Effector memory CD4-positive, alpha-beta T cell (primary cell): ENCODE results near the gene SPDYA.

ENCODE experiments used
- DNase-seq, 3 donors: peaks; one replicate each; pipeline ENCODE4 v3.0.0-alpha.2; 2020
- H3K27ac ChIP-seq: 2 replicates; pipeline ENCODE4 v1.7.0; 2013; ENCODE audit warnings: mild to moderate bottlenecking, low read length, moderate library complexity; ENCODE audit not compliant: insufficient read depth, poor library complexity, severe bottlenecking
- H3K27me3 ChIP-seq: replicated peaks from 2 replicates; pipeline ENCODE4 v1.7.0; 2013; ENCODE audit warnings: mild to moderate bottlenecking, low read length; ENCODE audit not compliant: insufficient read depth, control insufficient read depth, poor library complexity, severe bottlenecking
- H3K36me3 ChIP-seq: 2 replicates; pipeline ENCODE4 v1.7.0; 2013; ENCODE audit warnings: mild to moderate bottlenecking, low read length, moderate library complexity; ENCODE audit not compliant: control insufficient read depth, insufficient read depth
- H3K4me1 ChIP-seq: 2 replicates; pipeline ENCODE4 v1.7.0; 2013; ENCODE audit warnings: low read length, mild to moderate bottlenecking; ENCODE audit not compliant: control insufficient read depth, insufficient read depth, poor library complexity, severe bottlenecking
- H3K4me3 ChIP-seq: 2 replicates; pipeline ENCODE4 v1.7.0; 2013; ENCODE audit warnings: low read length, low read depth, mild to moderate bottlenecking; ENCODE audit not compliant: insufficient read depth, poor library complexity, severe bottlenecking
- H3K9me3 ChIP-seq: 2 replicates; pipeline ENCODE4 v1.7.0; 2013; ENCODE audit warnings: mild to moderate bottlenecking, low read length, moderate library complexity; ENCODE audit not compliant: control insufficient read depth

The SPDYA gene

DNA sequence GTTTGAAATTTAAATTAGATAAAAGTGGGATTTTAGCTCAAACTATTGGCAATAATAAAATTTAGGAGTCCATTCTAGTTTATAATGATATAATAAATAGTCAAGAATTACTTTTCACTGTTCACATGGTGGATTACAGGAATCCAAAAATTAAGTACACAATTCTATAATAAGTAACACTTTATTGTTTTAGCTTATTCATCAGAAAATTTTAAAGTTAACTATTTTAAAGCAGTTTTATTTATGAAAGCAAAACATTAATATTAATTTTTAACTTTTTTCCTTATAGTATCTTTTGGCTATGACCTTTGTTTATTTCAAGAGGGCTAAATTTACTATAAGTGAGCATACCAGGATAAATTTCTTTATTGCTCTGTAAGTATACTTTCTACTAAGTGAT, 11.4 kb downstream of the SPDYA start:
- H3K27ac ChIP-seq: no peak overlapping the region
- H3K9me3 ChIP-seq: no peaks in the 10 kb centered on the region
- H3K4me3 ChIP-seq: no peak overlapping the region
- DNase-seq: no peak
- no peaks in the 10 kb centered on the region for H3K4me1 ChIP-seq
- H3K36me3 ChIP-seq: no peaks in the 10 kb centered on the region
- no peaks in the 10 kb centered on the region for H3K27me3 ChIP-seq

DNA sequence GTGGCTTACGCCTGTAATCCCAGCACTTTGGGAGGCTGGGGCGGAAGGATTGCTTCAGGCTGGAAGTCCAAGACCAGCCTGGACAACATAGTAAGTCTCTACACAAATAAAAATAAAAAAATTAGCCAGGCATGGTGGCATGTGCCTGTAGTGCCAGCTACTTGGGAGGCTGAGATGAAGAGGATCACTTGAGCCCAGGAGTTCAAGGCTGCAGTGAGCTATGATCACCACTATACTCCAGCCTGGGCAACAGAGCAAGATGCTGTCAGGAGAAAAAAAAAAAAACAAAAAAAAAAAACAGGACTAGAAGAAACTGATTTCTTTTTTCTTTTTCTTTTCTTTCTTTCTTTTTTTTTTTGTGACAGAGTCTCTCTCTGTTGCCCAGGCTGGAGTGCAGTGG, 13.6 kb downstream of the SPDYA start:
- no peaks in the 10 kb centered on the region for H3K27me3 ChIP-seq
- H3K27ac ChIP-seq: no peak overlapping the region
- no peak for DNase-seq
- no peaks in the 10 kb centered on the region for H3K36me3 ChIP-seq
- no peaks in the 10 kb centered on the region for H3K9me3 ChIP-seq
- no peaks in the 10 kb centered on the region for H3K4me1 ChIP-seq
- no peak overlapping the region for H3K4me3 ChIP-seq

DNA sequence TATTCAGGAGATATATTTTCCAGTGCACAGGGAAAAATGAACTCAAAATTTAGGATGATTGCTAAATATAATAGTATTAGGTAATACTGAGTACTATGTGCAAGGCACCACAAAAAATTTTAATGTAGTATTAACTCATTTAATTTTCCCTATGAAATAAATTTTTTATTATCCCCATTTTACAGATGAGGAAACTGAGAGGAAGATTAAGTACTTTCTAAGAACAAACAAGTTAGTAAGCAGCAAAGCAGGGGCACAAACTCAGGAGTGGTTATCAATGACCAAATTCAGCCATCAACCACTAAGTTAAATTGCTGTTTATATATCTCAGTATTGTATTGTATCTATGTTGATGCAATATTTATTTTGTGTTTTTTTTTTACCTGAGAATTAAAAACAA, 14.2 kb downstream of the SPDYA start:
- Histone ChIP-seq H3K9me3 (no peaks in the 10 kb centered on the region), H3K27ac (no peak overlapping the region), H3K4me3 (no peak overlapping the region), H3K4me1 (no peaks in the 10 kb centered on the region), H3K27me3 (no peaks in the 10 kb centered on the region), H3K36me3 (no peaks in the 10 kb centered on the region)
- DNase-seq: no peak

DNA sequence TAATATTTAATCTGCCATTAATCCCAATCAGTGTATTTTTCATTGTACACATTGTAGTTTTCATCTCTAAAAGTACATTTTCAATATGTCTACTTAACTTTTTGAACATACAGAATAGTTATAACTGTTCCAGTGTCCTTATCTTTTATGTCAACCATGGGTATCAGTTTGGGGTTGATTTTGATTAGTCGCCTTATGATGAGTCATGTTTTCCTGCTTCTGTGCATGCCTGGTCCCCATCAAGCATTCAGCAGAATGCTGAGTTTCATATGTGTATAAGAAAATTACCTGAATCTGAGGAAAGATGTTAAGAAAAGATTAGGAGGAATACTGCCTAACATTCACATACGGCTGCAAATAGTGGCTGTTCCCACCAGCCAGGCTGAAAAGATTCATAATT, 17.7 kb downstream of the SPDYA start:
- Histone ChIP-seq H3K27ac (no peak overlapping the region), H3K27me3 (no peaks in the 10 kb centered on the region), H3K4me1 (no peaks in the 10 kb centered on the region), H3K36me3 (no peaks in the 10 kb centered on the region), H3K4me3 (no peak overlapping the region), H3K9me3 (no peaks in the 10 kb centered on the region)
- no peak for DNase-seq

DNA sequence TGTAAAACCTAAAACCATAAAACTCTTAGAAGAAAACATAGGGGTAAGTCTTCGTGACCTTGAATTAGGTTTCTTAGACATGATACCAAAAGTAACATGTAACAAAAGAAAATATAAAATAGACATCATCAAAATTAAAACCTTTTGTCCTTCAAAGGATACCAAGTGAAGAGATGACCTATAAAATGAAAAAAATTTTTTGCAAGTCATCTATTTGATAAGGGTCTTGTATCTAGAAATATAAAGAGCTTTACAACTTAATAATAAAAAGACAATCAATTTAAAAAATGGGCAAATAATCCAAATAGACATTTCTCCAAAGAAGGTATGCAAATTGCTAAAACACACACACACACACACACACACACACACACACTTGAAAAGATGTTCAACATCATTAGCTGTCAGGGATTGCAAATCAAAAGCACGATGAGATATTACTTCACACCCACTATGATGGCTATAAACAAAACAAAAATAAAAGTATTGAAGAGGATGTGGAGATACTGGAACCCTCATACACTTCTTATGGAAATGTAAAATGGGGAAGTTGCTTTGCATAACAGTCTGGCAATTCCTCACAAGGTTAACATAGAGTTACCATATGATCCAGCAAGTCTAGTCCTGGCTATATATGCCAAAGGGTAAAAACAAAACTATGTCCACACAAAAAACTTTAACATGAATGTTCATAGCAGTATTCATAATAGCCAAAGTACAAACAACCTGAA, 23.3 kb downstream of the SPDYA start:
- Histone ChIP-seq H3K36me3 (no peaks in the 10 kb centered on the region), H3K27ac (no peak overlapping the region), H3K4me1 (no peaks in the 10 kb centered on the region), H3K4me3 (no peak overlapping the region), H3K9me3 (no peaks in the 10 kb centered on the region), H3K27me3 (no peaks in the 10 kb centered on the region)
- no peak for DNase-seq

DNA sequence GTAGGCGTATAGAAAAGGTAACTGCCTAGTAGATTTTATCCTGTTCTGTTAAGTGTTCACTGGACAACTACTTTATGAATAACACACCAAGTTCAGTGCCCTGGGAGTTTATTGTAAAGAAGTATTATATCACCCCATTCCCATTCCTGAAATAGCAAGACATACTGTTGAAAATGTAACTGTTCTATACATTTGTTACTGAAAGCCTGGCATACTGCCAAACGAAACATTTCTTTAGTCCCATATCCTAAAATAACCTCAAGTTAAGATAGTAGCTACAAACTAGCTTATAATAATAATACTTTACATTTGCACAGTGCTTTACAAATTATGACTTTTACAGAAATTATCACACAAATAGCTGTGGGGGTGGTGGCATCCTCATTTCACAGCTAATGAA, 25.1 kb downstream of the SPDYA start:
- H3K27ac ChIP-seq: no peak overlapping the region
- no peaks in the 10 kb centered on the region for H3K36me3 ChIP-seq
- no peak for DNase-seq
- no peaks in the 10 kb centered on the region for H3K27me3 ChIP-seq
- H3K4me3 ChIP-seq: no peak overlapping the region
- no peaks in the 10 kb centered on the region for H3K9me3 ChIP-seq
- no peaks in the 10 kb centered on the region for H3K4me1 ChIP-seq

DNA sequence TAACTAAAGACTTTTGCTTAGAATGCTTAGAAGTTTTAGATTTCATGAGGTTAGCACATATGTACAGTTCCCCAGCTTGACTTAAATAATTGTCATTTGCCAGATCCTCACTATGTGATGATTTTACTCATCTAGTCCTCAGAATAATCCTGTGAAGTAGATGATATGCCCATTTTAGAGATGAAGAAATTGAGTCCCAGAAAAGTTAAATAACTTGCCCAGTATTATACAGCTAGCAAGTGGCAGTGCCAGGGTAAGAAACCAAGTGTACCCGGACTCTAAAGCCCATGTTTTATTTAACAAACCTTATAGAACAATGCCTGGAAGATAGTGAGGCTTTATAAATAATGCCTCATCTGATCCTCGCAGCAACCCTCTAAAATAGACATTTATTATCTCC, 28.3 kb downstream of the SPDYA start:
- Histone ChIP-seq H3K27me3 (no peaks in the 10 kb centered on the region), H3K36me3 (no peaks in the 10 kb centered on the region), H3K4me1 (no peaks in the 10 kb centered on the region), H3K4me3 (no peak overlapping the region), H3K27ac (no peak overlapping the region), H3K9me3 (no peaks in the 10 kb centered on the region)
- DNase-seq: no peak

DNA sequence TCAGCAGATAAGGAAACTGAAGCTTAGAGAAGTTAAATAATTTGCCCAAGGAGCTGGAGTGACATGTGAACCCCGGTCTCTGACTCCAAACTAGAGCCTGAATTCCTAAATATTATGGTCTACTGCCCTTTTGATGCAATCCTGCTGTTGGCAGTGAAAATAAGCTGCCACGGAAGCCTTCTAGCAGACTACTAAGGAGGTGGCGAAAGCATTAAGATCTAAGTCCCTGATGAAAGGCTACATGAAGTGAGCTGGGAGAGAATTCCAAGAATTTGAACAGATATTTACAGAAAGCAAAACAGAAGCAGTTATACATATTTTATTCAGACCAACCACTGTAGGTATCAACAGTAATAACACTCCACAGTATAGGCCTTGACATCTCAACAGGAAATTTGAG, 31.4 kb downstream of the SPDYA start:
- no peaks in the 10 kb centered on the region for H3K9me3 ChIP-seq
- H3K4me1 ChIP-seq: no peaks in the 10 kb centered on the region
- H3K27me3 ChIP-seq: no peaks in the 10 kb centered on the region
- no peak for DNase-seq
- H3K36me3 ChIP-seq: no peaks in the 10 kb centered on the region
- H3K4me3 ChIP-seq: no peak overlapping the region
- no peak overlapping the region for H3K27ac ChIP-seq

DNA sequence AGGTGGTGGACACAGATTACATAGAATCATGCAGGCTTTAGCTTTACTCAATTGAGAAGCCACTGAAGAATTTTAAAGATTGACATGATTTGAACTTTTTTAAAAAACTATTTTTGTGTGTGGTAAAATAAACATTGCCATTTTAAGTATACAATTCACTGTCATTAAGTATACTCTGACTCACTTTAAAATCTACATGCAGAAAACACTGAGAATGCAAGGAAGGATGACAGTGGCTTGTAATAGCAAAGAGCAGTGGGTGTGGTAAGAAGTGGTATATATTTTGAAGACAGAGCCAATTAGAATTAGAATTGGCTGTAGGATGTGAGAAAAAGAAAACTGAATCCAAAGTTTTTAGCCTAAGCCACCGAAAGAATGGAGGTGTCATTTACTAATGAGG, 44.6 kb downstream of the SPDYA start:
- no peak for DNase-seq
- Histone ChIP-seq H3K27me3 (no peaks in the 10 kb centered on the region), H3K27ac (no peak overlapping the region), H3K4me1 (no peaks in the 10 kb centered on the region), H3K36me3 (peaks cover 1% of the 10 kb centered on the region), H3K9me3 (no peaks in the 10 kb centered on the region), H3K4me3 (no peak overlapping the region)

DNA sequence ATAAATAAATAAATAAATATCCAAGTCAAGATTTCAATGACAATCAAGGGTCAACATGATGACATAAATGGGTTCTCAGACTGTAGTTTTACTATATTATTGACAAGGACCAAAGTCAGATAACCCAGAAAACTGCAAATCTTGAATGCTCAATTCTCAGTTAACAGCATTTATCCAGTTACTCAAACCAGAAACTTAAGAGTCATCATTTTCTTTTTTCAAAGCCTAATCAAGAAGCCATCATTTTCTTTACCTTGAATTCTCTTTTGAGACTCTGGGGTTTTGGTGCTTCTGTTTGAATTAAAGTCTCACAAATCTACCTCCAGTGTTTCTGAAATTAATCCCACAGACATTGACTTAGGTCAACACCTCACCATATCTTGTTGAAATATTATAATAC, 45.3 kb downstream of the SPDYA start:
- H3K27ac ChIP-seq: no peak overlapping the region
- H3K4me3 ChIP-seq: no peak overlapping the region
- no peak for DNase-seq
- no peaks in the 10 kb centered on the region for H3K4me1 ChIP-seq
- H3K36me3 ChIP-seq: peaks cover 9% of the 10 kb centered on the region
- no peaks in the 10 kb centered on the region for H3K9me3 ChIP-seq
- no peaks in the 10 kb centered on the region for H3K27me3 ChIP-seq
